Breast epithelium (tissue), 3 donors: ENCODE results near the gene DNHD1.

Source experiments
- POLR2A ChIP-seq: fragments of 450-650 bp; IDR thresholded peaks from one replicate; pipeline ENCODE4 v1.6.1; 2016; ENCODE audit warnings: antibody characterized with exemption, mild to moderate bottlenecking, moderate library complexity
- POLR2AphosphoS5 ChIP-seq, 3 donors: sonication (generic); formaldehyde crosslinking; IDR thresholded peaks; one replicate each; pipeline ENCODE4 v1.6.1; 2017; ENCODE audit warnings: antibody characterized with exemption in 3 of 3
- TF ChIP-seq, protein P1 (sequence below), 3 donors: fragments of 450-650 bp; IDR thresholded peaks; one replicate each; pipeline ENCODE4 v1.5.1; 2016 to 2017; ENCODE audit warnings: antibody characterized with exemption in 3 of 3, mild to moderate bottlenecking in 3 of 3, moderate library complexity in 3 of 3

DNA sequence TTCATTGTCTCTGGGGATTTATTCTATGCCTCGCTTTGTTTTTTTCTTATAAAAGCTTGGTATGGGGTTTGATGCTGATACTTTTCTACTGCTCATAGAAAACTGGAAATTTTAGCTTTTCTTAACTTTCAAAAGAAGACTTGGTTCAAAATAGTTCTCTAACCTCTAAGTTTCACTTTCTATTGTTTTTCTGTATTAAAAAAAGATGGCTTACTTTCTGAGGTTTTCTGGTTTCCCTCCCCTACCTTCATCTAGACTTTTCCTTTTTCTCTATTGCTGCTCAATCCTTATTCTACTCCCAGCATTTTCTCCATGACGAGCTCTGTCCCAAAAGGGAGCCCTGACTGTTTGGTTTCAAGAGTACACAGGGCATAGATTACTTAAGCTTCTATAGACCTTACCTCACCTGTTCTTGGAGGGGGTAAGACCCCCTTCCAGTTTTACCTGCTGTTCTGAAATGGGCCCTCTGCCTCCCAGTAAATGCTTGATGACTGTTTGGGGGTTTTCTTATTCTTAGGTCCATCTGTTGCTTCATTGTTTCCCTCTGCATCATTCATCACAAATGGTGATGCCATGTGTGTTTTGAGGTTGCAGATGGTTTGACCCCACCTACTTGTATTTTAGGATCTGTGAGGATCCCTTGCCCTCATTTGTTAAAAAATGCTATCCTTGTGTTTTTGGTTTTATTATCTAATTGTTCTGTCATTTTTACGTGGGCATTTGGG, 29.5 kb downstream of the DNHD1 start:
- TF ChIP-seq POLR2A (no peak), POLR2AphosphoS5 (IDR thresholded peaks at IDR 0.05) (no peak)
- TF ChIP-seq, protein P1, sequence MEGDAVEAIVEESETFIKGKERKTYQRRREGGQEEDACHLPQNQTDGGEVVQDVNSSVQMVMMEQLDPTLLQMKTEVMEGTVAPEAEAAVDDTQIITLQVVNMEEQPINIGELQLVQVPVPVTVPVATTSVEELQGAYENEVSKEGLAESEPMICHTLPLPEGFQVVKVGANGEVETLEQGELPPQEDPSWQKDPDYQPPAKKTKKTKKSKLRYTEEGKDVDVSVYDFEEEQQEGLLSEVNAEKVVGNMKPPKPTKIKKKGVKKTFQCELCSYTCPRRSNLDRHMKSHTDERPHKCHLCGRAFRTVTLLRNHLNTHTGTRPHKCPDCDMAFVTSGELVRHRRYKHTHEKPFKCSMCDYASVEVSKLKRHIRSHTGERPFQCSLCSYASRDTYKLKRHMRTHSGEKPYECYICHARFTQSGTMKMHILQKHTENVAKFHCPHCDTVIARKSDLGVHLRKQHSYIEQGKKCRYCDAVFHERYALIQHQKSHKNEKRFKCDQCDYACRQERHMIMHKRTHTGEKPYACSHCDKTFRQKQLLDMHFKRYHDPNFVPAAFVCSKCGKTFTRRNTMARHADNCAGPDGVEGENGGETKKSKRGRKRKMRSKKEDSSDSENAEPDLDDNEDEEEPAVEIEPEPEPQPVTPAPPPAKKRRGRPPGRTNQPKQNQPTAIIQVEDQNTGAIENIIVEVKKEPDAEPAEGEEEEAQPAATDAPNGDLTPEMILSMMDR (IDR thresholded peaks at IDR 0.05) = no peak
